Activated T-cell treated with anti-CD3 and anti-CD28 coated beads, Interleukin-2, amount 50 U/mL, for 4 hours (primary cell): ENCODE data around the gene FOXN1. TPM values are rescaled to one million over a fixed set of nuclear protein-coding genes. Genes with fewer than 3 reads are reported as not detected.
"Not testable (repeated sequence)": the region's sequence is repeated elsewhere in the genome, so short reads cannot be mapped to it uniquely, and the experiment has no call there.

Experiments
- ATAC-seq, 2 donors: fragments of 200-7000 bp; cut with Tn5 transposase; one replicate each; pipeline ENCODE4 v1.10.0; 2021
- DNase-seq: peaks from one replicate; pipeline ENCODE4 v3.0.0-alpha.2; 2020
- H3K27me3 Mint-ChIP-seq: one replicate; pipeline ENCODE4 v1.8.0; 2021; ENCODE audit warnings: low read depth, mixed read lengths
- H3K36me3 Mint-ChIP-seq: one replicate; pipeline ENCODE4 v1.8.0; 2022; ENCODE audit warnings: mixed read lengths; ENCODE audit not compliant: insufficient read depth
- H3K4me1 Mint-ChIP-seq: one replicate; pipeline ENCODE4 v1.8.0; 2021; ENCODE audit warnings: low read depth, mixed read lengths
- H3K4me3 Mint-ChIP-seq: one replicate; pipeline ENCODE4 v1.8.0; 2021; ENCODE audit warnings: mild to moderate bottlenecking, moderate library complexity, mixed read lengths
- H3K9me3 Mint-ChIP-seq: one replicate; pipeline ENCODE4 v1.8.0; 2021; ENCODE audit warnings: mixed read lengths
- total RNA-seq, 3 donors: library from RNA; stranded (reverse); gene quantifications; one replicate each; pipeline ENCODE4 v1.2.1, GENCODE V29; 2021

FOXN1 gene
- total RNA-seq, 3 donors from 2014 or later: not detected

GRCh38 chr17:28521311-28522085, 15.3 kb downstream of the FOXN1 start:
- H3K36me3 Mint-ChIP-seq: no peaks in the 10 kb centered on the region
- ATAC-seq (no peak), DNase-seq (no peak)
- no peak overlapping the region for H3K4me3 Mint-ChIP-seq
- no peaks in the 10 kb centered on the region for H3K9me3 Mint-ChIP-seq
- no peaks in the 10 kb centered on the region for H3K27me3 Mint-ChIP-seq
- H3K4me1 Mint-ChIP-seq: no peaks in the 10 kb centered on the region

GRCh38 chr17:28522281-28522680, 16.1 kb downstream of the FOXN1 start:
- H3K4me3 Mint-ChIP-seq, H3K9me3 Mint-ChIP-seq, H3K4me1 Mint-ChIP-seq, DNase-seq, ATAC-seq, H3K27me3 Mint-ChIP-seq, H3K36me3 Mint-ChIP-seq: not testable (repeated sequence)

GRCh38 chr17:28523186-28523585, 17.0 kb downstream of the FOXN1 start:
- ATAC-seq (no peak), DNase-seq (no peak)
- Mint-ChIP-seq H3K27me3 (no peaks in the 10 kb centered on the region), H3K4me3 (no peak overlapping the region), H3K36me3 (no peaks in the 10 kb centered on the region), H3K9me3 (no peaks in the 10 kb centered on the region), H3K4me1 (no peaks in the 10 kb centered on the region)

- no peaks in the 10 kb centered on the region for H3K27me3 Mint-ChIP-seq
- H3K4me1 Mint-ChIP-seq: no peaks in the 10 kb centered on the region
- no peak for ATAC-seq
Measured at GRCh38 chr17:28523876-28524275, 17.7 kb downstream of the FOXN1 start.

GRCh38 chr17:28524476-28525424, 18.6 kb downstream of the FOXN1 start:
- Mint-ChIP-seq H3K4me3 (no peak overlapping the region), H3K9me3 (no peaks in the 10 kb centered on the region), H3K27me3 (no peaks in the 10 kb centered on the region), H3K4me1 (no peaks in the 10 kb centered on the region), H3K36me3 (no peaks in the 10 kb centered on the region)
- ATAC-seq: no peak
- DNase-seq: no peak

More at GRCh38 chr17:28523876-28524275, 17.7 kb downstream of the FOXN1 start:
- Mint-ChIP-seq H3K36me3 (no peaks in the 10 kb centered on the region), H3K9me3 (no peaks in the 10 kb centered on the region), H3K4me3 (no peak overlapping the region)
- no peak for DNase-seq

- ATAC-seq (peak in 1 of 2 donors; percentile 32), DNase-seq (no peak)
- no peaks in the 10 kb centered on the region for H3K9me3 Mint-ChIP-seq
- no peak overlapping the region for H3K4me3 Mint-ChIP-seq
- no peaks in the 10 kb centered on the region for H3K36me3 Mint-ChIP-seq
- no peaks in the 10 kb centered on the region for H3K27me3 Mint-ChIP-seq
- H3K4me1 Mint-ChIP-seq: no peaks in the 10 kb centered on the region
Measured at GRCh38 chr17:28526381-28526780, 20.2 kb downstream of the FOXN1 start.

GRCh38 chr17:28527181-28527681, 21.1 kb downstream of the FOXN1 start:
- DNase-seq: no peak
- Mint-ChIP-seq H3K9me3 (no peaks in the 10 kb centered on the region), H3K4me3 (no peak overlapping the region), H3K4me1 (no peaks in the 10 kb centered on the region), H3K27me3 (no peaks in the 10 kb centered on the region), H3K36me3 (no peaks in the 10 kb centered on the region)
- no peak for ATAC-seq

- ATAC-seq (no peak), DNase-seq (no peak)
- H3K4me1 Mint-ChIP-seq: no peaks in the 10 kb centered on the region
- H3K4me3 Mint-ChIP-seq: no peak overlapping the region
- H3K9me3 Mint-ChIP-seq: no peaks in the 10 kb centered on the region
- H3K36me3 Mint-ChIP-seq: no peaks in the 10 kb centered on the region
- H3K27me3 Mint-ChIP-seq: no peaks in the 10 kb centered on the region
Measured at GRCh38 chr17:28527859-28528258, 21.7 kb downstream of the FOXN1 start.

GRCh38 chr17:28528327-28529012, 22.3 kb downstream of the FOXN1 start:
- H3K9me3 Mint-ChIP-seq: no peaks in the 10 kb centered on the region
- H3K36me3 Mint-ChIP-seq: no peaks in the 10 kb centered on the region
- no peaks in the 10 kb centered on the region for H3K4me1 Mint-ChIP-seq
- no peak overlapping the region for H3K4me3 Mint-ChIP-seq
- ATAC-seq (no peak), DNase-seq (no peak)
- H3K27me3 Mint-ChIP-seq: no peaks in the 10 kb centered on the region

GRCh38 chr17:28529013-28529400, 22.9 kb downstream of the FOXN1 start:
- H3K36me3 Mint-ChIP-seq: no peaks in the 10 kb centered on the region
- DNase-seq (no peak), ATAC-seq (no peak)
- no peaks in the 10 kb centered on the region for H3K27me3 Mint-ChIP-seq
- no peak overlapping the region for H3K4me3 Mint-ChIP-seq
- H3K9me3 Mint-ChIP-seq: no peaks in the 10 kb centered on the region
- no peaks in the 10 kb centered on the region for H3K4me1 Mint-ChIP-seq

GRCh38 chr17:28530250-28530649, 24.1 kb downstream of the FOXN1 start:
- H3K27me3 Mint-ChIP-seq: no peaks in the 10 kb centered on the region
- no peaks in the 10 kb centered on the region for H3K36me3 Mint-ChIP-seq
- no peak for DNase-seq
- ATAC-seq: no peak
- H3K4me3 Mint-ChIP-seq: no peak overlapping the region
- H3K9me3 Mint-ChIP-seq: no peaks in the 10 kb centered on the region
- H3K4me1 Mint-ChIP-seq: no peaks in the 10 kb centered on the region

- DNase-seq: no peak
- no peaks in the 10 kb centered on the region for H3K27me3 Mint-ChIP-seq
- H3K36me3 Mint-ChIP-seq: no peaks in the 10 kb centered on the region
- ATAC-seq: no peak
- no peaks in the 10 kb centered on the region for H3K9me3 Mint-ChIP-seq
- no peaks in the 10 kb centered on the region for H3K4me1 Mint-ChIP-seq
- H3K4me3 Mint-ChIP-seq: no peak overlapping the region
Measured at GRCh38 chr17:28530926-28531325, 24.8 kb downstream of the FOXN1 start.

GRCh38 chr17:28532050-28532960, 26.2 kb downstream of the FOXN1 start:
- no peaks in the 10 kb centered on the region for H3K36me3 Mint-ChIP-seq
- DNase-seq (no peak), ATAC-seq (no peak)
- peaks cover 1% of the 10 kb centered on the region for H3K27me3 Mint-ChIP-seq
- H3K4me3 Mint-ChIP-seq: no peak overlapping the region
- H3K9me3 Mint-ChIP-seq: no peaks in the 10 kb centered on the region
- H3K4me1 Mint-ChIP-seq: no peaks in the 10 kb centered on the region
